ENCODE results near the gene DMD.

Gene DMD

DNA sequence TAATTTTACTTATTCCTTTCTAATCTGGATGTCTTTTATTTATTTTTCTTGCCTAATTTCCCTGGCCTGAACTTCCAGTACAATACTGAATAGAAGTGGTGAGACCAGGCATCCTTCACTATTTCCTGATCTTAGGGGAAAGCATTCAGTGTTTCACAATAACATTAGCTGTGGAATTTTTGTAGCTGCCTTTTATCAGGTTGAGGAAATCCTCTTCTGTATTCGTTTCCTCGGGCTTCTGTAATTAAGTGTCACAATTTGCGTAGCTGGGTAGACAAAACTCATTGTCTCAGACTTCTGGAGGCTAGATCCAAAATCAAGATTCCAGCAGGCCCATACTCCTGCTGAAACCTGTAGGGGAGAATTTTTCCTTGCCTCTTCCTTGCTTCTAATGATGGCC, 1541.1 kb downstream of the DMD start:
- TF ChIP-seq, protein P1, sequence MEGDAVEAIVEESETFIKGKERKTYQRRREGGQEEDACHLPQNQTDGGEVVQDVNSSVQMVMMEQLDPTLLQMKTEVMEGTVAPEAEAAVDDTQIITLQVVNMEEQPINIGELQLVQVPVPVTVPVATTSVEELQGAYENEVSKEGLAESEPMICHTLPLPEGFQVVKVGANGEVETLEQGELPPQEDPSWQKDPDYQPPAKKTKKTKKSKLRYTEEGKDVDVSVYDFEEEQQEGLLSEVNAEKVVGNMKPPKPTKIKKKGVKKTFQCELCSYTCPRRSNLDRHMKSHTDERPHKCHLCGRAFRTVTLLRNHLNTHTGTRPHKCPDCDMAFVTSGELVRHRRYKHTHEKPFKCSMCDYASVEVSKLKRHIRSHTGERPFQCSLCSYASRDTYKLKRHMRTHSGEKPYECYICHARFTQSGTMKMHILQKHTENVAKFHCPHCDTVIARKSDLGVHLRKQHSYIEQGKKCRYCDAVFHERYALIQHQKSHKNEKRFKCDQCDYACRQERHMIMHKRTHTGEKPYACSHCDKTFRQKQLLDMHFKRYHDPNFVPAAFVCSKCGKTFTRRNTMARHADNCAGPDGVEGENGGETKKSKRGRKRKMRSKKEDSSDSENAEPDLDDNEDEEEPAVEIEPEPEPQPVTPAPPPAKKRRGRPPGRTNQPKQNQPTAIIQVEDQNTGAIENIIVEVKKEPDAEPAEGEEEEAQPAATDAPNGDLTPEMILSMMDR (IDR thresholded peaks at IDR 0.05; ENCODE audit: low read depth, low read length): no peak
- H3K4me3 ChIP-seq (ENCODE audit: low read depth, low read length): no peak overlapping the region
- no peak for DNase-seq (ENCODE audit: low read depth, low spot score)
- in situ Hi-C loops (cut with HindIII; ENCODE audit: low sequenced_read_pairs): no loop called here

DNA sequence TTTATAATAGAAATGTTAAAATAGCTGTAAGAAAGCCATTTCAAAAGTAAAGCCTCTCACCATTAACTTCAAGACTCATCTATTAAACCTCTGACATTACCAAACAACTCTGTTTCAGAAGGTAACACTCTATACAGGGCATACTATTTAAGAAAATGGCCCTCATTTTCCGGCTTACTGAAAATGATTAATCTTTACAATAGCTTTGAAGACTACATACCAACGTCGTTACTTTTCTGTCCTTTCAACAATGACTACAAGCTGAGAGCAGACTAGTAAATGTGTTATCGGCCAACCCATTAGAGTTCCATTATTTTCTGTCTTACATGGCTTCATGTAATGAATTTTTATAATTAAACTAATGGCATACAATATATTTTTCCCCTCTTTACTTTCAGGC, 1545.9 kb downstream of the DMD start:
- H3K4me3 ChIP-seq (ENCODE audit: low read depth, low read length): no peak overlapping the region
- in situ Hi-C loops (cut with HindIII; ENCODE audit: low sequenced_read_pairs): no loop called here
- no peak for DNase-seq (ENCODE audit: low read depth, low spot score)
- TF ChIP-seq, protein P1 (IDR thresholded peaks at IDR 0.05; ENCODE audit: low read depth, low read length): no peak

DNA sequence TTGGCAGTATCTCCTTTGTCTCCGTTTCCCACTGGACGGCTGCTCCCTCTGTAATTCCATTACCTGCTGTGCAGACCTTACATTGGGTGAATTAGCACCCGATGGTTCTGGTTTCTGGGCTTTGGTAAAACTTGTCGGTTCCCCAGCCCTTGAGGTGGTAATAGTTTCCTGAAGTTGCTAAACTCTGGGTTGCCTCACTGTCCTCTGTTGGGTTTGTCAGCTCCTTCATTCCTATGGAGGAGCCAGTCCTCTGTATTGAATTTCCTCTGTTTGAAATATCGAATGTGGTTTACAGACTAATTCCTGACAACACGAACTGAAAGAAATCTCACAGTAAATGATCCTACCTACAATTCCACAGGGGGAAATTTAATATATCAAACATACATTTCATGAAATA, 1548.2 kb downstream of the DMD start:
- no peak for DNase-seq (ENCODE audit: low read depth, low spot score)
- H3K4me3 ChIP-seq (ENCODE audit: low read depth, low read length): no peak overlapping the region
- in situ Hi-C loops (cut with HindIII; ENCODE audit: low sequenced_read_pairs): no loop called here
- TF ChIP-seq, protein P1 (IDR thresholded peaks at IDR 0.05; ENCODE audit: low read depth, low read length): no peak

DNA sequence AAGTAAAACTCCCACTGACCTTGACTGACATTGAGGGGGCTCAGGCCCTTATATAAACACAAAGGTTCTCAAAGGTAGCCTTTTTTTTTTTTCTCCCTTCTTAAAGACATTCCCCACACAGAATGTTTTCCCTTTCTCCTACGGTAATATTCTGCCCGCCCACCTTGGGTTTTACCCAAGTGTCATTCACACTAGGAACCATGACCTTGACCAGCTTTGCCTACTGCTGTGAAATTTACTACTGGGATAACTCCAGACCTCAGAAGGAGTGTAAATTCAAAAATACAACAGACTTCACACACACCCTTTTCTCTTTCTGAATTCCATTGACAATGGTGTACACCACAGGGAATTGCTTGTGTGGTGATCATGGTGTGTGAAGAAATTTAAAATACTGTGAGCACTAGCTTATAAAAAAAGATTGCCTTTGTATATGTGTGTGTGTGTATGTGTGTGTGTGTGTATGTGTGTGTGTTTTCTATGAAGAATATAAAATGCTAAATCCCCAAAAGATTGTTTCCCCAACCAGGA, 1550.0 kb downstream of the DMD start:
- TF ChIP-seq, protein P1 (IDR thresholded peaks at IDR 0.05; ENCODE audit: low read depth, low read length): no peak
- in situ Hi-C loops (cut with HindIII; ENCODE audit: low sequenced_read_pairs): no loop called here
- H3K4me3 ChIP-seq (ENCODE audit: low read depth, low read length): no peak overlapping the region
- DNase-seq (ENCODE audit: low read depth, low spot score): no peak

DNA sequence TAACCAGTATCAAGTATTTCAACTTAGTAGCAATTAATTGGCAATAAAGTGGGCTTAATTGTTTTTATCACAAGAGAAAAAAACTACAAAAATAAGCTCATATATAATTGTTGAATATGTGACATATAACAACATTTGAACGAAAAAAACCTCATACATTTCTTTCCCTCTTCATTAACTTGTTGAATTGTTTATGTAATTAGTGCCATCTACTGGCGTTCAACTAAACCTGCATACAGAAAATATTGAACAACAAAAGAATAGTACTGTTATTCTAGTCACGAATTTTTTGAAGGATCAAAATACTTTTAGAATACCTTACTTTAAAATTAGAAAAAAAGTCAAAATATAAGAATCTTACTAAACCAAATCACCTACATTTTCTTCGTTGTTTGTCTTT, 1553.0 kb downstream of the DMD start:
- in situ Hi-C loops (cut with HindIII; ENCODE audit: low sequenced_read_pairs): no loop called here
- H3K4me3 ChIP-seq (ENCODE audit: low read depth, low read length): no peak overlapping the region
- TF ChIP-seq, protein P1 (IDR thresholded peaks at IDR 0.05; ENCODE audit: low read depth, low read length): peak; percentile 41
- DNase-seq (ENCODE audit: low read depth, low spot score): peak; percentile 33

DNA sequence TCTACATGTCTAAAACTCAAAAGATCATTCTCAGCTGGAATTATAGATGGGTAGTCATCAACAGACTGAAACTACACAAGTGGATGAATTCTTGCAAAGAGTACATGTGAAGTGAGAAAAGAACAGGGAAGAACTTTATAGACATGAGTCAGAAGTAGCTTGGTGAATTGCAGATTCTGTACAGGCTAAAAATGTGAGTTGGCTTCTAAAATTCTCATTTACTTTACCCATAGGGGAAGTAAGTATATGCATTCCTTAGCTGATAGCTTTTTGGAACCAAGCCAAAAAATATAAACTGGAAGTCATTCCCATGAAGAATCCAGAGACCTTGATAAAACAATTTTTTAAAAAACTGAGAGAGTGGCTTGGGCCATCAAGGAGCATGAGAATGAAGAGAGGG, 1555.3 kb downstream of the DMD start:
- in situ Hi-C loops (cut with HindIII; ENCODE audit: low sequenced_read_pairs): no loop called here
- no peak overlapping the region for H3K4me3 ChIP-seq (ENCODE audit: low read depth, low read length)
- peak; percentile 30 for DNase-seq (ENCODE audit: low read depth, low spot score)
- TF ChIP-seq, protein P1 (IDR thresholded peaks at IDR 0.05; ENCODE audit: low read depth, low read length): no peak

DNA sequence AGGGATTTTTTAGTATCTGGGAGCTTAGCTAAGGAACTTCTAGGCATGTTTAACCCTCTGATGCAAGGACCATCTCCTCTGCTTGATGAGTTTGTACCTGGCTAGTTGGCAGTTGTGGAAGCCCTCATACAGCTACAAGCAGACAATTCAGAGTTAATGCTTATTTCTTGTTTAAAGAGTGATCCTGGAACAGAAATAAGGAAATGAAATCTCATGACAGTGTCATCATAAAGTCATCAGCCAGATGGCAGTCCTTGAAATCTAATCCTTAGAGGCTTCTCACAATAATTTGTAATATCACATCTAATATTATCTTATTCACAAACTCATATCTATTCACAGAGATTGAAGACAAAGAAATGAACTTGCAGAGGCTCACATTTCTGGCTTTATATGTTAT, 1557.9 kb downstream of the DMD start:
- TF ChIP-seq, protein P1 (IDR thresholded peaks at IDR 0.05; ENCODE audit: low read depth, low read length): no peak
- DNase-seq (ENCODE audit: low read depth, low spot score): no peak
- no peak overlapping the region for H3K4me3 ChIP-seq (ENCODE audit: low read depth, low read length)
- in situ Hi-C loops (cut with HindIII; ENCODE audit: low sequenced_read_pairs): no loop called here

All from astrocyte of the spinal cord (primary cell).